Activated CD8-positive, alpha-beta memory T cell treated with anti-CD3 and anti-CD28 coated beads for 36 hours (primary cell): ENCODE results near the gene HDGFL2. TPM values are rescaled to one million over a fixed set of nuclear protein-coding genes. Genes with fewer than 3 reads are reported as not detected.

Experiments
- CTCF ChIA-PET: fragments of 350-600 bp; sonication (Branson Sonifier 250); formaldehyde crosslinking; loops from one replicate; lab custom pipeline; 2021; ENCODE audit warnings: antibody characterized with exemption; lab: Charles Lee
- POLR2A ChIA-PET: fragments of 350-600 bp; sonication (Branson Sonifier 250); formaldehyde crosslinking; loops from one replicate; lab custom pipeline; 2021; ENCODE audit warnings: antibody characterized with exemption; lab: Charles Lee
- total RNA-seq, 2 experiments: library from RNA; stranded (reverse); gene quantifications; one replicate each; pipeline ENCODE4 v1.2.3, GENCODE V29; 2021

HDGFL2 gene
- total RNA-seq, 2 experiments from 2014 or later, result 45.8 to 47.0 TPM

DNA sequence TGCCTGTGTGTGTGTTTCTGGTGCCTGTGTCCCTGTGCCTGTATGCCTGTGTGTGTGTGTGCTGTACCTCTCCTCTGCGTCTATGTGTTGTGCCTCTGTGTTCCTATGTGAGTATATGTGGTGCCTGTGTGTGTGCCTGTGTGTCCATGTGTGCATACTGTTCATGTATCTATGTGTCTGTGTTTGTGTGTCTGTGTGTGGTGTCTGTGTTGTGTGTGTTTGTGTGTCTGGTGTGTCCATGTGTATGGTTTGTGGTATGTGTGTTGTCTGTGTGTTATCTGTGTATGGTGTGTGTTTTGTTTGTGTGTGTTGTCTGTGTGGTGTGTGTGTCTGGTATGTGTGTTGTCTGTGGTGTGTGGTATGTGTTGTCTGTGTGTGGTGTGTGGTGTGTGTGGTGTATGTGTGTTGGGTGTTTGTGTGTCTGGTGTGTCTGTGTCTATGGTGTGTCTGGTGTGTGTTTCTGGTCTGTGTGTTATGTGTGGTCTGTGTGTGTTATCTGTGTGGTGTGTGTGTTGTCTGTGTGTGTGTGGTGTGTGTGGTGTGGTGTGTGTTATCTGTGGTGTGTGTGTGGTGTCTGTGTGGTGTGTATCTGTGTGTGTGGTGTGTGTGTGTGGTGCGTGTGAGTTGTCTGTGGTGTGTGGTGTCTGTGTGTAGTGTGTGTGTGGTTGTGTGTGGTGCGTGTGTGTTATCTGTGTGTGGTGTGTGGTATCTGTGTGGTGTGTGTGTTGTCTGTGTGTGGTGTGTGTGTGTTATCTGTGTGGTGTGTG, 20.4 kb downstream of the HDGFL2 start:
- CTCF ChIA-PET, result no interaction called here
- POLR2A ChIA-PET, result no interaction called here

DNA sequence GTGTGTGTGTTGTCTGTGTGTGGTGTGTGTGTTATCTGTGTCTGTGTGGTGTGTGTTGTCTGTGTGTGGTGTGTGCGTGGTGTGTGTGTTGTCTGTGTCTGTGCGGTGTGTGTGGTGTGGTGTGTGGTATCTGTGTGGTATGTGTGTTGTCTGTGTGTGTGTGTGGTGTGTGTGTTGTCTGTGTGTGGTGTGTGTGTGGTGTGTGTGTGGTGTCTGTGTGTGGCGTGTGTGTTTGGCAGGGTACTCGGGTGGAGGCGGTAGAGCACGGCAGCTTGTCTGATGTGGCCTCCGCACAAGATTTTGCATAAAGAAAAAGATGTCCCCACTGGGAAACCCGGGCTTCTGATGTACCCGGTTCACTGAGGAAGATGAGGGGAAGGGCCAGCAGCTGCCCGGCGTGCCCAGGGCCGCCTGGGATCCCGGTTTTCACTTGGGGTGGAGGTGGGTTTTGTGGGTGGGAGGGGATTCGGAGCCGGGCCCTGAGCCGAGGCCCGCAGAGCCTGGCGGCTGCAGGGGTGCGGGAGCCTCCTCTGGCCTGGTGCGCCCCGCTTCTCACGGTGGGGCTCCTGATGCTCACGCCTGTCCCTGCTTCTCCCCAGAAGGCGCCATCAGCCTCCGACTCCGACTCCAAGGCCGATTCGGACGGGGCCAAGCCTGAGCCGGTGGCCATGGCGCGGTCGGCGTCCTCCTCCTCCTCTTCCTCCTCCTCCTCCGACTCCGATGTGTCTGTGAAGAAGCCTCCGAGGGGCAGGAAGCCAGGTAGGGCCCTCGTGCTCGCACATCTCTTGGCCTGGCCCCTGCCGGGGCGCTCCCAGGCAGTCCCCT, 21.2 kb downstream of the HDGFL2 start:
- ChIA-PET CTCF (no interaction called here), POLR2A (no interaction called here)

DNA sequence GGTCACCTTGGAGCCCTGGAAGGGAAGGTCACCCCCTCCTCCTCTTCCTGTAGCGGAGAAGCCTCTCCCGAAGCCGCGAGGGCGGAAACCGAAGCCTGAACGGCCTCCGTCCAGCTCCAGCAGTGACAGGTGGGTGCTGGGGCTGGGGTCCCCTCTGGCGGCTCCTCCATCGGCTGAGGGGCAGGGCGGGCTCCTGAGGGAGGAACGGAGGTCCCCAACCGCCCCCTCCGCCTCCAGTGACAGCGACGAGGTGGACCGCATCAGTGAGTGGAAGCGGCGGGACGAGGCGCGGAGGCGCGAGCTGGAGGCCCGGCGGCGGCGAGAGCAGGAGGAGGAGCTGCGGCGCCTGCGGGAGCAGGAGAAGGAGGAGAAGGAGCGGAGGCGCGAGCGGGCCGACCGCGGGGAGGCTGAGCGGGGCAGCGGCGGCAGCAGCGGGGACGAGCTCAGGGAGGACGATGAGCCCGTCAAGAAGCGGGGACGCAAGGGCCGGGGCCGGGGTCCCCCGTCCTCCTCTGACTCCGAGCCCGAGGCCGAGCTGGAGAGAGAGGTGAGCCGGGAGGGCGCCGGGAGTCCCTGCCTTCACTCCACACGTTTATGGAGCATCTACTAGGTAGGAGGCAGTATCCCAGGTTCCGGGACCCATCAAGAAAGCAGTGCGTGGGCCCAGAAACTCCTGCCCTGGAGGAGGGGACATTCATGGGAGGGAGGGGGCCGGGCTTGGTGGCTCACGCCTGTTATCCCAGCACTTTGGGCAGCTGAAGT, 22.0 kb downstream of the HDGFL2 start:
- CTCF ChIA-PET, result no interaction called here
- POLR2A ChIA-PET, result no interaction called here

DNA sequence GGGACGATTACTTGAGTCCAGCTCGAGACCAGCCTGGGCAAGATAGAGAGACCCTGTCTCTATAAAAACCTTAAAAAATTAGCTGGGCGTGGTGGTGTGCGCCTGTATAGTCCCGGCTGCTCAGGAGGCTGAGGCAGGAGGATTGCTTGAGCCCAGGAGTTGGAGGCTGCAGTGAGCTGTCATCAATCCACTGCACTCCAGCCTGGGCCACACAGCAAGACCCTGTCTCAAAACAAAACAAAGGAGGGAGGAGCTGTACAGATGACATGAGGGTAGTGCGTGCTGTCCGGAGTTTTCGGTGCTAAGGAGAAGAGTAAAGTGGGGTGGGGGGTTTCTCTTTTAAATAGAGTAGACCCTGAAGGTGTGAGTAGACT, 22.6 kb downstream of the HDGFL2 start:
- ChIA-PET POLR2A (no interaction called here), CTCF (no interaction called here)

DNA sequence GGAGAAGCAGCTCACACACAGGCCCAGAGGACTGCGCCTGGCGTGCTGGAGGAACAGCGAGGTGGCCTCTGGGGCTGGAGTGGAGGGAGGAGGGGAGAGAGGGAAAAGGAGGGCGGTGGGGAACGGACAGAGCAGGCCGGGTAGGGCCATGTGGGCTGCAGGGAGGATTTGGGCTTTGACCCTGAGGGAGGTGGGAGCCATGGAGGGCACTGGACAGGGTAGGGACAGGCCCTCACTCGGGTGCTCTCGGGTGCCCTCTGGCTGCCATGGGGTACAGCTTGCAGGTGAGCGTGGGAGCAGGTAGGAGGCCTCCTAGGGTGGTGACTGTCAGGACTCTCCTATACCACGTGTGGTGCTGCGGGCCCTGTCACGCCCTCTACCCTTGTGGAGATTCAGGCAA, 23.4 kb downstream of the HDGFL2 start:
- POLR2A ChIA-PET, result no interaction called here
- CTCF ChIA-PET, result no interaction called here

DNA sequence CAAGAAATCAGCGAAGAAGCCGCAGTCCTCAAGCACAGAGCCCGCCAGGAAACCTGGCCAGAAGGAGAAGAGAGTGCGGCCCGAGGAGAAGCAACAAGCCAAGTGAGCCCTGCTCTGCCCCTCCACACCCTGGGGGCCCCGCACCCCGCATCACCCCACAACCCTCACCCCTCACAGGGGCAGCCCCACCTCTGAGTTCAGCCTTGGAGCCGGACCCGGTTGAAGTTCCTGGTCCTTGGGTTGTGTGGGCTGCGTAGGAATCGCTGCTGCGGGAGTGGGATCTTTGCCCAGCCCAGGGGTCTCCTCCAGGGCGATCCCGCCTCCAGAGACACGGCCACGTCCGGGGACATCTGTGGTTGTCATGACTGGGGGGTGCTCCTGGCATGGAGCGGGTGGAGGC, 24.2 kb downstream of the HDGFL2 start:
- ChIA-PET CTCF (no interaction called here), POLR2A (no interaction called here)

GRCh38 chr19:4497770-4498389, 25.8 kb downstream of the HDGFL2 start:
- CTCF ChIA-PET, result no interaction called here
- POLR2A ChIA-PET, result no interaction called here

GRCh38 chr19:4498694-4499093, 26.6 kb downstream of the HDGFL2 start:
- CTCF ChIA-PET, result interaction anchor here (0.6 kb wide), 1 partner anchor 710 kb away, joined by 4 read pairs; no protein-coding TSS in a partner anchor
- POLR2A ChIA-PET, result no interaction called here

- POLR2A ChIA-PET, result no interaction called here
- CTCF ChIA-PET, result interaction anchor here (0.6 kb wide), 1 partner anchor 711 kb away, joined by 4 read pairs; no protein-coding TSS in a partner anchor
These were observed 27.2 kb downstream of the HDGFL2 start for GRCh38 chr19:4499318-4499717.

DNA sequence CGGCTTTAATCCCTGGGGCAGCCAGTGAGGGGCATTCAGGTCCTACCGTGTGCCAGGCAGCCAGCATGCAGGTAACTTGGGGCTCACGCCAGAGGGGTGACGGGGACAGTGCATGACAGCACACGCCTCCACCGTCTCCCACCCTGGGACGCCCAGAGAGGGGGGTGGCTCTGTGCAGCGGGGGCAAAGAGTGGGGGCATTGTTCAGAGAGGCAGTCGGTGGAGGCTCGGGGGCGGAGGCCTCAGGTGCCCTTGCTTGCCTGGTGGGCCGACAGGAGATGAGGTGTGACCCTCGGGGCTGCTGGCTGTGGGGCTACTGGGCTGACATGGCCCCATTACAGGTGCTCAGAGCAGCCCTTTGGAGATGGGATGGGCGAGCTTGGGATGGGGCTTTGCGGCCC, 27.8 kb downstream of the HDGFL2 start:
- CTCF ChIA-PET, result no interaction called here
- POLR2A ChIA-PET, result no interaction called here

- ChIA-PET POLR2A (no interaction called here), CTCF (interaction anchor here (1.9 kb wide), 1 partner anchor 24 kb away, joined by 5 read pairs; no protein-coding TSS in a partner anchor)
These were observed 28.9 kb downstream of the HDGFL2 start for GRCh38 chr19:4500841-4501591.

DNA sequence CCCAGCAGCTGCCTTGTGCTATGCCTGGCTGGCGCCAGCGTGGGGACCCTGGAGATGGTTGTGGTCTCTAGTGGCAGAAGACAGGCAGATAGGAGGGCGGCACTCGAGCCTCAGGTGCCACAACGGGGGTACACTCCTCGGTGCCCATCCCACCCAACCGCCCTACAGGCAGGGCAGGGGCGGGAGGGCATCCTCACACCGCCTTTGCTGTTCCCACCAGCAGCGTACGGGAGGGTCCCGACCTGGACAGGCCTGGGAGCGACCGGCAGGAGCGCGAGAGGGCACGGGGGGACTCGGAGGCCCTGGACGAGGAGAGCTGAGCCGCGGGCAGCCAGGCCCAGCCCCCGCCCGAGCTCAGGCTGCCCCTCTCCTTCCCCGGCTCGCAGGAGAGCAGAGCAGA, 29.6 kb downstream of the HDGFL2 start:
- ChIA-PET POLR2A (no interaction called here), CTCF (interaction anchor here (1.1 to 1.9 kb wide), 2 partner anchors 24 to 361 kb away, joined by 3 to 5 read pairs; no protein-coding TSS in a partner anchor)

DNA sequence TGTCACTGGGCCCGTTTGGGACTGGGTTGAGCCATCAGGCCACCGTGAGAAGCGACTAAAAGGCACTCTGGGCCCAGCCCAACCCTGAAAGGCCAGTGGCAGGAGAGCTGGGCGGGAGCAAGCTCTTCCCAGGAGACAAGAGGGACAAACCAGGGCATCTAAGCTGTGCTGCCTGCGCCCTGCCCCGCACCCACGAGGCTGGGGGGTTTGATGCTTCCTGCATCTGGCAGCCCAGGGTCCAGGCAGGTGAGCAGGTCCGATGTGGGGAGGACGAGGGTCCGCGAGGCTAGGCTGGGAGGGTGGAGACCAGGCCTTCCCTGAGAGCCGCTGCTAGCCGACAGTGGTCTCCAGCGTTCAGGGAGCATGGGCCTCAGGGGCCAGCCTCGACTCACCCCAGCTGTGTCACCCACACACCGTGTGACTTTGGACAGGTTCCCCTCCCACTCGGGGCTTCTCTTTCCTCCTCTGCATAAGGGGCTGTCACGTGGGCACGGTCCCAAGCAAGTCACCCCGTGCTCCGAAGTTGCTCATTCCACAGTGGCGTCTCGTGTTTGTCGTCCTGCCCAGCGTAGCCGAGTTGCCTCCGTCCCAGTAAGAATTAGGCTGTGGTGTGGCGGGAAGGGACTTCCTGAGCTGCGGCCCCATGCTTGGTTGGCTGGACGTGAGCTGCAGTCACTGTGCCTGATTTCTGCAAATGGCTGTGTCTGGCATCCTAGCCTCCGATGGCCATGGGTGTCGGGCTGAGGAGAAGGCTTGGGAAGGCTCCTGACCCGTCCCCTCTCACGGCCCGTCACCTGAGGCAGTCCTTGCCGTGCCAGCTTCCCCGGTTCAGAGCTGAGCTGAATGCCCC, 30.4 kb downstream of the HDGFL2 start:
- ChIA-PET CTCF (interaction anchor here (0.5 to 1.9 kb wide), 4 partner anchors 23 to 513 kb away, joined by 3 to 5 read pairs (median 4); no protein-coding TSS in a partner anchor), POLR2A (no interaction called here)

DNA sequence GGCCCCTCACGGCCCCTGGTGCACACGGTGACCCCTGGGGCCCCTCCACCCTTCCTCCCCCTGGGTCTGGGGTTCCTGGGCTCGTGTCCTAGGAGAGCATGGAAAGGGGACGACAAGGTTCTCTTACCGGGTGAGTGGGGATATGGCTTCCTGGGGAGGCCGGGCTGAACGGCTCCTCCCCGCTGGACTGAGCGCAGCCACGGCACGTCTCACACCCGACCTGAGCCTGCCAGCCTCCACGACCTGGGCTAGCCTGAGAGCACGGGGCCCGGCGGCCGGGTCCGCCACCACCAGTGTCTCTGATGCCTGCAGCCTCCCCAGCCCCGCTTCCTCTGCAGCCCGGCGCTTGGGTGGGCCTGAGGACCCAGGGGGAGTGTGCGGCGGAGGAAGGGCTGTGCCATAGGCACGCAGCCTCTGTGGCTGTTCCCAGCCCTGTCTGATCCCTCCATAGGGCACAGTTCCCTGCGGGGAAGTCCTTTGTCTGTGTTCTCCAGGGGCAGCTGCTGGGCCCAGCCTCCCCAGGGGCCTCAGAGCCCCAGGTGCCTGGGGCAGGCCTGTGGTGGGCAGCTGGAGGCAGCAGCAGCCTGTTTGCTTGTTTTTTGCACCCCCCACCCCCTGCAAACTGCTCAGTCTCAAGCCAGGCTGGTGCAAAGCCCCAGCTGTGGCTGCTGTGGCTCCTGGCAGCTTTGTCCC, 31.2 kb downstream of the HDGFL2 start:
- ChIA-PET CTCF (interaction anchor here (0.6 to 1.9 kb wide), 3 partner anchors 22 to 1371 kb away, joined by 3 to 5 read pairs (median 4); no protein-coding TSS in a partner anchor), POLR2A (no interaction called here)

DNA sequence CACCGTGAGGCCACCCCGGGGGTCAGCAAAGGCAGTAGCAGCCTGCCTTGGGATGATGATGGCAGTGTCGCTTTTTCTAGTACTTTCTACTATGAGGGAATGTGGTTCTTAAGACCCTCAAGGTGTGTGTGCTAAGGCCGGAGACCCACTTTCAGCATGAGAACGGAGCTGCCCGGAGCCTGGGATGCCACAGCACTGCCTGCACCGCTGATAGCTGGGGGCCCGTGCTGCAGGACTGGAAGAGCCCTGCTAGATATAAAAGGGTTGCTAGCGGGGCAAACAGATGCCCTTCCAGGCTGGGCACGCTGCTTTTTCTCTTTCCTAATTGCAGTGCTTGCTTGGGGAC, 31.7 kb downstream of the HDGFL2 start:
- ChIA-PET POLR2A (no interaction called here), CTCF (interaction anchor here (0.6 kb wide), 1 partner anchor 1371 kb away, joined by 4 read pairs; no protein-coding TSS in a partner anchor)

DNA sequence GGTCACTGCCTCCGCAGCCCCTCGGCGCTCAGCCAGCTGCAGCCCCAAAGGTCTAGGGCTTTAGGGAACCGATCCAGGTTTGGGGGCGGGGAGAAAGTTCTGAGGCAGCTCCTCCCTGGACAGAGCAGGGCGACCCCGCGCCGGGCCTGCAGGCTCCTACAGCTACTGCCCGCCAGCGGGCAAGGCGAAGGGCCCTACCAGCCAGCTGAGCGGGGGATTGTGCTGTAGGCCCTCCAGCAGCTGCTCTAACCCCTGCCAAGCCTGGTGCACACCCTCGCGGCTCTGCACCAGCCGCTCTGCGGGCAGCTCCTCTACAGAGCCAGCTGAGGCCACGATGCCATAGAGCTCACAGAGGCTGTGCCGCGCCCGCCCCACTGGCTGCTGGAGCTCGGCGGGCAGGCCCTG, 32.2 kb downstream of the HDGFL2 start:
- ChIA-PET POLR2A (no interaction called here), CTCF (no interaction called here)
